ENCODE data around the gene CH25H. TPM values are rescaled to one million over a fixed set of nuclear protein-coding genes. Genes with fewer than 3 reads are reported as not detected.

CH25H gene
- total RNA-seq, 1 donor from 2014 or later: 4.1 TPM

DNA sequence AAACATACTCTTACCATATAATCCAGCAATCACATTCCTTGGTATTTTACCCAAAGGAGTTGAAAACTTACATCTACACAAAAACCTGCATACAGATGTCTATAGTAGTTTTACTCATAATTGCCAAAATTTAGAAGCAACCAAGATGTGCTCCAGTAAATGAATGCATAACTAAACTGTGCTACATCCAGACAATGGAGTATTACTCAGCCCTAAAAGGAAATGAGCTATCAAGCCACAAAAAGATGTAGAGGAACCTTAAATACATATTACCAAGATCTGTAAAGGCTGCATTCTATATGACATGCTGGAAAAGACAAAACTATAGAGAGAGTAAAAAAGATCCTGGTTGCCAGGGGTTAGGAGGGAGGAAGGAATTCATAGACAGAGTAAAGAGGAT, 21.8 kb upstream of the CH25H start:
- DNase-seq: no peak

DNA sequence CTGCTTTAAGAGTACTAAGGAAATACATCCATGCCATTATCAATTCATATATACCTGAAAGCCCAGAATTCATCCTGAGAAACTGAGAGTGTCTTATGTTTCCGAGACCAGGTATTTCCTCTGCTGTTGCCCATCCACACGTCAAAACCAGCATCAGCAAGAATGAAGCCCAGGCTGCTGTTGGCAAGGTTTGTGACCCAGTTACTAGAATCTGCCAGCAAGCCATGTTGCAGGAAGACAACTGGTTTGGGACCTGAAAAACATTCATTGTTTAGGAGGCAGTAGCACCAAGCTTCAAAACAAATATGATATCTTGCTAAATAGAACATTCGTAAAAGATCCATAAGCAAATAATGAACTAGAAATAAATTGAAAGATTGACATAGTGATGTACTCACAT, 21.0 kb upstream of the CH25H start:
- DNase-seq: no peak

DNA sequence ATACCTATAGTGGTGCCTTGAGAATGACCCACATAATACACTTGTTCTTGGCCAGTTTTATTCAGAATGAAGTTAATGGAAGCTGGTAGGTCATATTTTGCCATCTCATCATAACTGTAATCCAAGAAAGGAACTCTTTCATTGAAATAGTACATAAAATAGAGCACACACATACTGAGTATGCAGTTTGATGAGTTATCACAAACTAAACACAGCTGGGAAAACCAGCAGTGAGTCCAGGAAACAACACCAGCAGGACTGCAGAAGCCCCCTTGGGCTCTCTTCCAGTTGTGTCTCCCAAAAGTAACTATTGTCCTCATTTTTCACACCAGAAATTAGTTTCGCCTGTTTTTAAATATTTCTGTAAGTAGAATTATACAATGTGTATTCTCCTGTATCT, 19.8 kb upstream of the CH25H start:
- DNase-seq: no peak

DNA sequence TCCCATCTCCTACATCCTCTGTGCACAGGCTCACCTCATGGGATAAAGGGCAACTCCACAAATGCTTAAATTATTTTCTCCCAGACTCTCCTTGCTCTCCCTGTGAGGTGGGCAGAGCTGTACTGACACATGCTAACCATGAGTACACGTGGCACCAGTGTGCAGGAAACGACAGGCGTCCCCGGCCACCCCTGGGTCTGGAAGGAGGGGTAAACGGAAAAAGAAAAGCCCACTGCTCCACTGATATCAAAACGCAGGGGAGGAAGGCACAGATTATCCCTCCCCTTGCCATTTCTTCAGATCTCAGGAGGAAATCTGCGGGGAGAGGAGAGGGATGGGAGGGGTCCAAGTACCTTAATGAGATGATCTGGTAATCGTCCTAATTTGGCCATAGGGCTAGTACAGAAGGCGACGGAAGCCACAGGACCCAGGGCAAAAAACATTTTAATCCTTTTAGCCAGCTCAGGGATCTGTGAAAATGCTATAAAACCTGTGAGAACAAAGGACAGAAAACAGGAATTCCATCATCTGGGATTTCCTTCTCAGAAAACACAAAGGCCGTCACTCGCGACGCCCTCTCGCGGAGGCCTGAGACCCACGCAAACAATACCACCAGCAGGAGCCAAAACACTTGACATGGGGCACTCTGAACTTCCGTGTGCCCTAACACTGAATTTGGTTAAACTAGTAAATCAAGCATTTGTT, 17.8 kb upstream of the CH25H start:
- DNase-seq: no peak

DNA sequence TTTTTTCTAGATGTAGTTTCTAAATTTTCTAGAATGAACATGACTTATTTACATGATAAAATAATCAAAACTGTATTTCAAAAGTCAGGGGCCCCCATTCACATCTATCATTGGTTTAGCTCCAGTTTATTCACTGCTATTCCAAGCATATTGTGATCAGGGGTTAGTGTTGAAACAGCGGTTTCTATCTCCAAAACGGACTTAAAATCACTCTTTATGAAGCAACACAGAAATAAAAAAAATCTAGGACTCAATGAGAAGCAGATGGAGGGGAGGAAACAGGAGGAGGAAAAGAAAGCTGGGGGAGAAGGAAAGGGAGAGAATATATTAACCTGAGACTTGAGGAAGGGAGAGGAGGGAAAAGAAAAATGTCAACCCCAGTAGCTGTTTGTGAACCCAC, 14.8 kb upstream of the CH25H start:
- DNase-seq: peak; percentile 28

DNA sequence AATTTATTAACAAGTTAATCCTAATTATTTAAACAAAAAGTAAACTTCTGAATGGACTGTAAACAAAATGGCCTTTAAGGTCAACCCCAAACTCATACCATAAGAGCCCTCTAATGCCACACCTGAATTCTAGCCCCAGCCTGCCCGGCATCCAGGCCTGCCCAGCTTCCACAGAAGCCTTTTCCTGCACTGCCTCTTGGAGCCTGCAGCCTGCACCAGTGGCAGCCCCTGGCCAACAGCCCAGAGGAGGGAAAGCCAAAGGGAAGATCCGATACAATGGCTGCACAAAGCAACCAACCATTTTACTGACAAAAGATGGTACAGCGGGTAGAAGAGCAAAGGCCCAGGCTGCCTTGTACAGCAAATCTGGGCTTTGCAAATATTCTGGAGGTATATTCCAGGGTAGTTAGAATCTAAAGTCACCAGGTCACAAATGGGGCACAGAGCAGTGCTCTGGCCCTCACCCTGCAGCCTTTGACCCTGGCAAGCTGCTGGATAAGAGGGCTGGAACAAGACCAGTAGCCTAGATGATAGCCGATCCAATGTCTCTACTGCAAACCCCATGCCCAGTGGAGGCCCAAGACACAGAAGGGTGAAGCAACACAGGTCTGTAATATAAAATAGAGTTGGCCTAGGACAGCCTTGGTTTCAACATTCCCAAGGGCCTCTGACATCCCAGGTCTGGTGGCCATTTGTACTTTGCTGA, 12.5 kb upstream of the CH25H start:
- DNase-seq: no peak

DNA sequence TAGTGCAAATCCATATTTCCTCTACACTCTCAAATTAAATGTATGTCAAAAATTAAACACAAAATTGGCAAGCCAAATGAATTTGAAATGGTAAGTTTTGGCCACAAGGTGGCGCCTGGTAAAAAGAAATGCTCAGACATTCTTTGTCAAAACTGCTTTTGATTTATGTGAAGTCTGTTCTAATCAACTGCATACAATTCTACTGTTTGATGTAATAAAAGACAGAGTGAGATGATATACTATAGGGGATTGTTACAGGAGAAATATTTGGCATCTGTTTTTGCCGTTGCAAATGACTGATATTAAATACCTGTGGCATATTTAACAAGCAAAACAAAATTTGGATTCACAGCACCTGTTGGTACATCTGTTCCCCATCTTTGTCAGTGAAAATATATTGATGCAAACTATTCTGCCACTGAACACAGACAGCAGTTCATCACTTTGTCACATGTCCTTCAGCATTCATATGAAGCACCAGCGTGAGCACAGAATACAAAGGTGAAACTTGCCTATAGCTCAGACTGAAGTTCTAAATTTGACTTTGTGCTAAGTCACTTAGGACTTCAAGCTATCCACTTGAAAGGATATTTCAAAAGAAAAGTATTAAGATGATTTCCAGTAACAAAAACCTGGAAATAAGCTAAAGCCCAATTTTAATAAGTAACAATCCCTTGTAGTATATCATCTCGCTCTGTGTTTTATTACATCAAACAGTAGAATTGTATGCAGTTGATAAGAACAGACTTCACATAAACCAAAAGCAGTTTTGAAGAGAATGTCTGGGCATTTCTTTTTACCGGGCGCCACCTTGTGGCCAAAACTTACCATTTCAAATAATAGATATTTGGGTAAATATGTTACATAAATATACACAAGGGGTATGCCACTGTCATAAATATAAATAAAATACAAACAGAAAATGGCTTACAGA, 10.2 kb upstream of the CH25H start:
- peak; percentile 65 for DNase-seq

DNA sequence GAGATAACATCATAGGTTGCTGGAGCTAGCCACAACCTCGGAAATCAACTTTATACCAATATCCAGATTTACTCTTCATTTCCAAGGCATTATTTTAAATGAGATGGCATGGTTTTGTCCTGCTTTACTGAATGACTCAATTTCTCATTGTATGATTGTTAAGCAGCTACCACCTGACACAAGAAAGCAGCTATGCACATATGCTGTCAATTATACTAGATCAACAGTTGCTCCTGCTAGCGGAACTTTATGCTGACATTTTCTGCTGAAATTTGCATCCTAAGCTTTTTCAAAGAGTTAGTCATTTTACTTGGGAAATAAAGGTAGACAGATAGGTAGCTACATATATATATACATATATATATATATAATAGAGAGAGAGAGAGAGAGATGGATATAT, 8.9 kb upstream of the CH25H start:
- no peak for DNase-seq

DNA sequence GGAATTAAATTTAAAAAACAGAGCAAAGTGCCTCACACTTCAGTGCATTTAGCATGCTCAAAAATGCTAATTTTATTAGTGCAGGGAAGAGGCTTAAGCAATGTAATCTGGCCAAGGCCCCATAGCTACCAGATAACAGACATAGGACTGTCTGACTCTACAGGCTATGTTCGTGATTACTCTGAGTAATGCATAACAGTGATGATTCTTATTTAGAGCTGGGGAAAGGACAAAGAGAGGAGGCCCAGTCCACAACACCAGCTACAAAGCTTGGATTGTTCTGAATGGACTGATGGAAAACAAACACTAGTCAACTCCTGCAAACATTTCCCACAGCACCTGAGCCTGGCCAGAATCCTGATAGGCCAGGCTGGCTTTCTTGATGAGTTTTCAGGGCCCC, 8.4 kb upstream of the CH25H start:
- DNase-seq: no peak

DNA sequence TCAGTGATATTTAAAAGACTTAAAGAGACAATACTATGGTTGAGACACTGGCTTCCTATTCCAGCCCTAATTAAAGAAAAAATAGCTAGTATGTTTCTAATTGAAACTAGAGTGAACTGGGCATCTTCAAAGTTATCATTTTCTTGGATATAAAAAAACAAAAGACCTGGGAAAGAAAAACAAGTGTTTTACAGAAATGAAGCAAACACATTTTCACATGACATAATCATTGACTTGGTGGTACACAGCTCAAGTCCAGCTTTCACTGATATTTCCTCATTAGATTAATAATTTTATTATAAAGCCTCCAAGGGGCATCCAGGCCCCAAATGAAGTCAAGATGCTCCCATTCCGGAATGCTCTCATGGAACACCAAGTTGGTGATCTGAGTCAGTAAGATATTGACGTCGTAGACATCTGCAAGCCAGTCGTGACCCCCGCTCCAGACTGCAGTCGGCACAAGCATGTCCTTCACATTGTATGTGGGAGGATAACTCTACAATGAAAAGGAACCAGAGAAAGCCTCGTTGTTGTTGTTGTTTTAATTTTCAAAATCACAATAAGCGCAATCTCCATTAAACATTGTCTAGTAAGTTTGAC, 7.5 kb upstream of the CH25H start:
- DNase-seq: no peak

DNA sequence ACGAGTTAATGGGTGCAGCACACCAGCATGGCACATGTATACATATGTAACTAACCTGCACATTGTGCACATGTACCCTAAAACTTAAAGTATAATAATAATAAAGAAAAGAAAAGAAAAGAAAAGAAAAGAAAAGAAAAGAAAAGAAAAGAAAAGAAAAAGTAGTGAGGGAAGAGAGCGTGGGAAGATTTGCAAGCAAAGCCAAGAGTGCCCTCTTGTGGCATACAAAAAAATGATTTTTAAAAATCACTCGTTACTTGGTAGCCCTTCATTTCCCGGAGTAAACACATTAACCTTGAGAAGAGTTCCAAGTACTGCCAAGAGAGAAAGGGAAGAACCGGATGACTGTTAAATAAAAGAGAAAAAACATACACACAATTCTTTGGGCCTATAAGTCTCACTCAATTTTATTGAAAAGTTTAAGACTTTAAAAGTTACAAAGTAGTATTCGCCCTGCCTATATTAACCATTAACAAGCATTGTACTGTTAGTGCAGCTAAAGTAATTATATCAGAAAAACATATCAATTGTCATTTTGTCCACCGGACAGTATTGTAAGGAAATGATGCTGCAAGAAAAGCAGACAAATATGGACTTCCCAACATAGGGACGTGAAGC, 6.2 kb upstream of the CH25H start:
- peak; percentile 14 for DNase-seq

DNA sequence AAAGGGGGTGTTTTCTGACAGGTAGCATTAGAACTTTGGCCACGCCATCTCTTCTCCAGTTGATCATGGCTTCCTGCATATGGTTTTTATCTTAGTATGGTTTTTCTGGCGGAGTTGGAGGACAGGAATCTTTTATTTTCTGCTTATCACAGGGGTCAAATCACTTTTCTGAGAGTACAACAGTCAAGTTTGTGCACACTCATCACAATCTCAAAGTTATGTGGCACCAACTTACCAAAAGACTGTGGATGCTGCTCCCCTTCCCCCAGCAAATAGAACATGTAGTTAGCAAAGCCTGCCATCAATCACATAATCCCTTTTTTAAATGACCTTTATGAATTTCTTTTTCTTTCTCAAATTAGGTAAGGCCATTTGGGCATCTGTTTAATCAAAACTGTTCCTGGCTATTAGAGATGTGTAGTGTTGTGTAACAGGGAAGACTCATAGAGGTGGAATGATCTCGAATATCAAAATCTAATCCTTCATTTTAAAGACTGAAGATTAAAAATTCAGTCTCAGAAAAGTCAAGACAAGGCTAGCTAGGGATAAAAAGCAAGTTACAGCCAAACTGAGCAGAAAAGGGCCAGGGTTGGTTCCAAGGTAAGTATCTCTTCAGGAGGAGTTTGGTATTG, 3.8 kb upstream of the CH25H start:
- DNase-seq: no peak

DNA sequence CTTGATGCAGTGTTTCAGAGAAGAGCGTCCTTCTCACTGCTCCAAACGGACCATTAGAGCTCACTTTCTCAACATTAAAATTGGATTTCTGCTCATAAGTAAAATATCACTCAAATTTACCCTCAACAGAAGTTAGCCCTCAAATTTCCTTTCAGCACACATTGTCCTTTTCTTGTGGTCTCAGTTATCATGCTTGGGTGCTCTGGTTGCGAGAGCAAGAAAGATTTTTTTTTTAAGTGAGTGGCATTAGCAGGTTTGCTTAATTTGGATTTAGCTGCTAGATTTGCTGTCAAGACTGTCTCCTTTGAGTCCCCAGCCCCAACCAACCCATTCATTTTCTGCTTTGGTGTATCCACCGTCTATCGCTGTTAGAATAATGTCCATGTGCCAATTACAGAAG, 2.6 kb upstream of the CH25H start:
- DNase-seq: no peak

DNA sequence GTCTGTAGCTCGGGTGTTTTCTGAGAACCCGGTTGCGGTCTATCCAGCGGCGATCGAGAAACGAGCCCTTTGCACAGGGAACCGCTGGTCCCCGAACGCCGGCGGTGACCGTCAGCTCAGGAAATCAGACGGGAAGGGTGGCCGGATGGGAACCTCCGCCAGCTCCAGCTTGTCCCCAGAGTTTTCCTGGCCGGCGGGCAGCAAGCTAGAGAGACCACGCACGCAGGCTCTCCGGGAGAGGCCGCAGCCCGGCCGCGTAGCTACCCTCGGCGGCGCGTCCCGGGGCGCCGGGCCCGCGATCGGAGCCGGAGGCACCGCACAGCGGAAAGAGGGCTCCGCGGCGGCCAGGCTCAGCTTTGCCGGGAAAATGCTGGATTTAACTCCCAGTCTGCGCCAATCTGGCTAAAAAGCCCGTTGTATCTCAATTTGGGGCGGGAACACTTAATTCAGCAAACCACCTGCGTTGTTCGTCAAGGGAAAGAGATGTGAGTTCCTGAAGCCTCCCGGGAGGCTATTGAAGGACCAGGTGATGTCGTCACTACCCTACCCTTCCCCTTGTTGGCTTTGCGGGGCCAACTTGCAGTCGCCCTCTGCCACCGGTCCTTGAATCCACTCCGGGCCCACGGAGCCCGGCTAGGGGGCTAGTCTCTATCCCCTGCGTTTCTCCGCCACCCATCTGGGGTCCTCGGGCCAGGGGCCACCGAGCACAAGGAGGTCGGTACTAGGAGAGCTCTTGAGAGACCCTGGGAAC, 859 bp upstream of the CH25H start:
- DNase-seq: peak; percentile 80

DNA sequence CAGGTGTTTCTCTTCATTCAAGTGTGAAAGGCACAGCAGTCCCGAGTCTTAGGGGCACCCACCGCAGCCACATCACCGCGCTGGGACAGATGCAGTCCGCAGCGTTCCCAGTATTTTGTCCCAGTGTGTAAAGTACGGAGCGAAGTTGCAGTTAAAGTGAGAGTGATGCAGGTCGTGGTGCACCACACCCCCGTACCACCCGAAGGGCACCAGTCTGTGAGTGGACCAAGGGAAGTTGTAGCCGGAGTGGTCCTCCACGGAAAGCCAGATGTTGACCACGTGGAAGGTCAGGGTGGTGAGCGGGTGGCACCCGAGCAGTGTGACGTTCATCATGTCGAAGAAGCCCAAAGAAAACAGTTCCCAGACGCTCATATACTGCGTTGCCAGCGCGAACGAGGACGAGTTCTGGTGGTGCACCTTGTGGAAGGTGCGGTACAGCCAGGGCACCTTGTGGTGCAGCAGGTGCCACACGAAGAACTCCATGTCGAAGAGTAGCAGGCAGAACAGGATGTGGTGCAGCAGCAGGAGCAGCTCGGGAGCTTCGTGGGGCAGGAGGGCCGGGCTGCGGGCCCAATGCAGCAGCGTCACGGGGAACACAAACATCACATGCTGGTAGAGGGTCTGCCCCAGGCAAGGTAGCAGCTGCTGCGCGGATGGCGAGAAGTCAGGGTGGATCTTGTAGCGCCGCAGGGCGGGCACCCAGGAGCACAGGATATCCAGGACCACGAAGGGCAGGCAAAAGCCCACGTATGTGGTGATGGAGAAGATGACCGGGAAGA, 526 bp downstream of the CH25H start:
- peak; percentile 68 for DNase-seq

DNA sequence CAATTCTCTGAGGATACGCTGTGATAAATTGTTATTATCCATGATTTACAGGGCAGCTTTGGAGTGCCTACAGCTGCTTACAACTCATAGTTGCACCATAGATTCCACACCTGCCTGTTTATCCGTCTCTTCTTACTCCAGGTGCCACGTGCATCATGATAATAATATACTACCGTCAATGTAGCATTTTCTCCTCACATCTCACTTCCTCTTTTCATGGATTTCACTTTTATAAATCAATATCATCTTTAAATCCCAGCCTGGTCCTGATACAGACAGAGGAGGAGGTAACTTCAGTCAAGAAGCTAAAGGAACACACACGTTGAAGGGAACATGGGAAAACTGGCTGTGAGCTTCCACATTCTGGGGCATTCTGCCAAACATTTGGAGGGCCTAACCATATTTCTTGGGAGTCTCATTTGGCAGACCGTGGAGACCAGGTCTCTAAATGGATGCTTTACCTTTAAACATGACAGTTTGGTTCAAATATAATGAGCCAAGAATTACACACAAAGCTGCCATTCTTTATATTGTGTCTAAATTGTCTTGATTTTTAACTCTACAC, 2.4 kb downstream of the CH25H start:
- DNase-seq: no peak

DNA sequence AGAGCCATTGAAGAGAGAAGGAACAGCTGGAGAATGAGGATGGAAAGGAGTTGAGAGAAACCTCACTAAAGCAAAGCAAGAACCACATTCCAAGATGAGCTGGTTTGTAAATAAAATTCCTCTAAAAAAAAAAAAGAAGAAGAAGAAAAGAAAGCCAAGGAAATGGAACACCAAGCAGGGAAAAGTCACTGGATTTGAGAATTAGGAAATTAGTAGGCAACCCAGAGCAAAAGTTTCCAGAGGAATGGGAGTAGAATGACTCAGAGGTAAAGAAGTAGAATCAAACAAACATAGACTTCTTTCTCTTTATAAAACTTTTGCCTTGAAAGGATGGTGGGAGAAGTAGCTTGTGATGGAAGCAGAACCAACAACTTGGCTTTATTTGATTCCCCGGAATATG, 3.9 kb downstream of the CH25H start:
- DNase-seq: no peak

DNA sequence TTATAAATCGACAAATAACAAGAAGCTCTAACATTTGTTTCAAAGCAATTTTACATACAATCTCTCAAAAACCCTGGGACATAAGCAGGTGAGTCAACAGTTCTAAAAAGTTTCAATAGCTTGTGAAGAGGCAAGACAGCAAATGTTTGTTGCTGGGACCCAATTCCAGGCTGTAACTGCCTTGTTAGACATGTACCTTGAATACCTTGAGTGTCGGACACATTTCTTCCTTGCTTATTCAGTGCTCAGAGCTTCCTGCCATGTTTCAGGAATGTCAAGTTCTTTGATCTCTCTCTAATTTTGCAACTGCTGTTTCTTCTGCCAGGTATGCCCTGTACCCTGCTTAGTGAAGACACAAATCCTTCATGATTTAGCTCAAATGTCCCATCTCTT, 5.1 kb downstream of the CH25H start:
- no peak for DNase-seq

DNA sequence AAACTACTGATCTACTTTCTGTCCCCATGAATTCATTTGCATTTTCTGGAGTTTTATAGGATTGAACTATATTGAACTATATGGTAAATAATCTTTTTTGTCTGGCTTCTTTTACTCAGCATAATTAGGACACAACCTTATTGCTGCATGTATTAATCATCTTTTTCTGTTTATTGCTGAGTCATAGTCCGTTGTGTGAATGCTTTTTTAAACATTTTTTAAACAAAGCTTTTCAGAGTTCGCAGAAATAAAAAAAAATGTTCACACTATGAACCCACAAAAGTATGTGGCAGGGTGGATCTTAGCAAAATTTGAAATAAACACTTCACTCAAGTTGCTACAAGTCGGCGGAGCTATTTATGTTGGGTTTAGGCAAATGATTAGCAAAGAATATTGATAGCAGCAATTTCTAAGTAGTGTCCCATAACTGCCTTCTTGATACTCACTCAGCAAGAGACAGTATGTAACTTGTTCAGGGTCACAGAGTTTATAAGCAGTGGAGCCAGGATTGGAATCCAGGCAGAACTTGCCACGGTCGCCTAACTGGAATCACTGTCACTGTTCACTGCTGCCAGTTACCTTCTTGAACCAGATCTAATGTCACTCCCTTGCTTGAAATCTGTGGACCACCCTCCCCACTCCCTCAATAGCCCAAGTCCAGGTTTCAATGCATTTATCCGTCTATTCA, 5.6 kb downstream of the CH25H start:
- no peak for DNase-seq
